Progenitor cell of endocrine pancreas (in vitro differentiated cells): ENCODE data around the gene BHLHA9. TPM values are rescaled to one million over a fixed set of nuclear protein-coding genes. Genes with fewer than 3 reads are reported as not detected.
A peak's percentile ranks its signal among the peaks of the same experiment; 100 is the strongest.

Experiments used
- DNase-seq: peaks from one replicate; pipeline ENCODE4 v3.0.0; 2021; ENCODE audit warnings: low spot score; ENCODE audit not compliant: unreplicated experiment
- H3K27ac Mint-ChIP-seq: 2 replicates; pipeline ENCODE4 v1.8.0; 2021; ENCODE audit warnings: mild to moderate bottlenecking, moderate library complexity, mixed read lengths
- H3K27me3 Mint-ChIP-seq: 2 replicates; pipeline ENCODE4 v1.8.0; 2021; ENCODE audit warnings: mixed read lengths
- H3K36me3 Mint-ChIP-seq: 2 replicates; pipeline ENCODE4 v1.8.0; 2022; ENCODE audit warnings: mixed read lengths; ENCODE audit not compliant: insufficient read depth
- H3K4me1 Mint-ChIP-seq: 2 replicates; pipeline ENCODE4 v1.8.0; 2021; ENCODE audit warnings: low read depth, mixed read lengths
- H3K4me3 Mint-ChIP-seq: 2 replicates; pipeline ENCODE4 v1.8.0; 2021; ENCODE audit warnings: low read depth, mild to moderate bottlenecking, moderate library complexity, mixed read lengths
- H3K9me3 Mint-ChIP-seq: 2 replicates; pipeline ENCODE4 v1.8.0; 2021; ENCODE audit warnings: low read depth, mixed read lengths
- CTCF ChIP-seq: fragments of 200-600 bp; sonication (generic); IDR thresholded peaks from one replicate; pipeline ENCODE4 v1.5.0; 2021; ENCODE audit warnings: antibody characterized with exemption, mild to moderate bottlenecking; ENCODE audit not compliant: unreplicated experiment
- total RNA-seq: library from RNA; stranded (reverse); gene quantifications from 2 replicates; pipeline ENCODE4 v1.2.1, GENCODE V29; 2021

BHLHA9 gene
- total RNA-seq, 1 donor from 2014 or later: not detected

GRCh38 chr17:1312261-1312870, 42.1 kb downstream of the BHLHA9 start:
- no peak overlapping the region for H3K27ac Mint-ChIP-seq
- peaks cover 19% of the 10 kb centered on the region for H3K27me3 Mint-ChIP-seq
- H3K4me3 Mint-ChIP-seq: no peak overlapping the region
- no peaks in the 10 kb centered on the region for H3K9me3 Mint-ChIP-seq
- H3K4me1 Mint-ChIP-seq: peaks cover 2% of the 10 kb centered on the region
- peak; percentile 33 for DNase-seq
- no peak for TF ChIP-seq CTCF
- no peaks in the 10 kb centered on the region for H3K36me3 Mint-ChIP-seq

GRCh38 chr17:1313270-1314005, 43.2 kb downstream of the BHLHA9 start:
- H3K36me3 Mint-ChIP-seq: no peaks in the 10 kb centered on the region
- peaks cover 14% of the 10 kb centered on the region for H3K27me3 Mint-ChIP-seq
- DNase-seq: no peak
- TF ChIP-seq CTCF: no peak
- no peaks in the 10 kb centered on the region for H3K9me3 Mint-ChIP-seq
- H3K27ac Mint-ChIP-seq: no peak overlapping the region
- no peak overlapping the region for H3K4me3 Mint-ChIP-seq
- H3K4me1 Mint-ChIP-seq: peaks cover 2% of the 10 kb centered on the region

GRCh38 chr17:1315409-1315808, 45.2 kb downstream of the BHLHA9 start:
- peaks cover 2% of the 10 kb centered on the region for H3K4me1 Mint-ChIP-seq
- H3K27ac Mint-ChIP-seq: no peak overlapping the region
- TF ChIP-seq CTCF: no peak
- no peak for DNase-seq
- no peaks in the 10 kb centered on the region for H3K9me3 Mint-ChIP-seq
- no peaks in the 10 kb centered on the region for H3K36me3 Mint-ChIP-seq
- no peak overlapping the region for H3K4me3 Mint-ChIP-seq
- peaks cover 20% of the 10 kb centered on the region for H3K27me3 Mint-ChIP-seq

GRCh38 chr17:1315891-1316403, 45.7 kb downstream of the BHLHA9 start:
- H3K4me3 Mint-ChIP-seq: no peak overlapping the region

More at GRCh38 chr17:1315891-1316403, 45.7 kb downstream of the BHLHA9 start:
- Mint-ChIP-seq H3K36me3 (no peaks in the 10 kb centered on the region), H3K27ac (no peak overlapping the region), H3K27me3 (peaks cover 23% of the 10 kb centered on the region), H3K4me1 (peaks cover 2% of the 10 kb centered on the region), H3K9me3 (no peaks in the 10 kb centered on the region)
- TF ChIP-seq CTCF: no peak
- no peak for DNase-seq

Other genes with a start within 250 kb of the BHLHA9 start
- 61.0 and 64.6 TPM in 2 replicates for gene ABR, start 90.5 kb upstream of the BHLHA9 start, total RNA-seq
- gene TRARG1, start 9.2 kb downstream of the BHLHA9 start, total RNA-seq: not detected in 2 replicates
- gene YWHAE, start 129.8 kb downstream of the BHLHA9 start, total RNA-seq: 951 and 984 TPM in 2 replicates
- gene CRK, start 185.8 kb downstream of the BHLHA9 start, total RNA-seq: 41.6 and 44.8 TPM in 2 replicates
- gene MYO1C, start 222.2 kb downstream of the BHLHA9 start, total RNA-seq: 64.4 and 84.0 TPM in 2 replicates
- 27.1 and 29.8 TPM in 2 replicates for gene INPP5K, start 246.2 kb downstream of the BHLHA9 start, total RNA-seq